Measurements from ENCODE around the gene ZNF112. TPM values are rescaled to one million over a fixed set of nuclear protein-coding genes. Genes with fewer than 3 reads are reported as not detected.

The ZNF112 gene
- total RNA-seq, 4 donors from 2014 or later = 2.6 to 9.1 (median 6.3) TPM

- Histone ChIP-seq H3K36me3 (no peaks in the 10 kb centered on the region), H3K27ac (no peak overlapping the region), H3K9me3 (peaks cover 0 to 45% (median 0%) of the 10 kb centered on the region in 4 donors), H3K4me3 (no peak overlapping the region), H3K27me3 (no peaks in the 10 kb centered on the region), H3K4me1 (no peaks in the 10 kb centered on the region)
- no peak for TF ChIP-seq POLR2A (IDR thresholded peaks at IDR 0.05)
- TF ChIP-seq CTCF (IDR thresholded peaks at IDR 0.05) = no peak
- DNase-seq = no peak
Observed at GRCh38 chr19:44280916-44281315, 75.6 kb downstream of the ZNF112 start.

- Histone ChIP-seq H3K27ac (no peak overlapping the region), H3K27me3 (no peaks in the 10 kb centered on the region), H3K4me1 (no peaks in the 10 kb centered on the region), H3K36me3 (peaks cover 0 to 7% (median 0%) of the 10 kb centered on the region in 3 donors), H3K4me3 (no peak overlapping the region), H3K9me3 (peaks cover 0 to 48% (median 2%) of the 10 kb centered on the region in 4 donors)
- TF ChIP-seq POLR2A (IDR thresholded peaks at IDR 0.05) (no peak), CTCF (IDR thresholded peaks at IDR 0.05) (no peak)
- DNase-seq = no peak
Observed at GRCh38 chr19:44278181-44278690, 78.2 kb downstream of the ZNF112 start.

DNA sequence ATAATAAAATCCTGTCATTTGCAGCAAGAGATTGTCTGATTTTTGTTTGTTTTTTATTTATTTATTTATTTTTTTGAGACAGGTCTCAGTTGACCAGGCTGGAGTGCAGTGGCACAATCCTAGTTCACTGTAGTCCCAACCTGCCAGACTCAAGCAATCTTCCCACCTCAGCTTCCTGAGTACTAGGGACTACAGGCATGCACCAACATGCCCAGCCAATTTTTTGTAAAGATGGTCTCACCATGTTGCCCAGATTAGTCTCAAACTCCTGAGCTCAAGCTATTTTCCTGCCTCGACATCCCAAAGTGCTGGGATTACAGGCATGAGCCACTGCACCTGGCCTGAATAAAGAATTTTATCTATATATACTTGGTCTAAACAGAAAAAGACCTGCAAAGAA is 79.1 kb downstream of the ZNF112 start:
- H3K36me3 ChIP-seq = peaks cover 0 to 7% (median 0%) of the 10 kb centered on the region in 3 donors
- H3K4me1 ChIP-seq = no peaks in the 10 kb centered on the region
- H3K27me3 ChIP-seq = no peaks in the 10 kb centered on the region
- H3K27ac ChIP-seq = no peak overlapping the region
- no peak overlapping the region for H3K4me3 ChIP-seq
- TF ChIP-seq CTCF (IDR thresholded peaks at IDR 0.05) (no peak), POLR2A (IDR thresholded peaks at IDR 0.05) (no peak)
- DNase-seq = no peak
- H3K9me3 ChIP-seq = peaks cover 0 to 57% (median 2%) of the 10 kb centered on the region in 4 donors

Small RNA genes within 50 kb of the gene (small RNA-seq; reads per million reads assigned to genes)
- gene NDUFA3P1 = 0 reads per million in 2 donors

Other genes starting within 250 kb of the ZNF112 start
- 10 to 100 TPM in 1 of 4 donors, 1 to 10 TPM in 3; 3.3 to 14.0 (median 5.1) TPM for gene ZNF225, start 243.3 kb downstream of the ZNF112 start, total RNA-seq
- gene ZNF234, start 215.1 kb downstream of the ZNF112 start, total RNA-seq = 10 to 100 TPM in 2 of 4 donors, 1 to 10 TPM in 2; 4.2 to 14.9 (median 10.3) TPM
- gene ZNF226, start 191.6 kb downstream of the ZNF112 start, total RNA-seq = 10 to 100 TPM; 21.3 to 25.6 (median 23.2) TPM
- gene ZNF227, start 144.1 kb downstream of the ZNF112 start, total RNA-seq = 10 to 100 TPM in 3 of 4 donors, 1 to 10 TPM in 1; 9.9 to 18.2 (median 14.2) TPM
- gene ZNF233, start 96.8 kb downstream of the ZNF112 start, total RNA-seq = 1 to 10 TPM; 1.2 to 2.5 (median 1.6) TPM
- gene ZNF235, start 51.7 kb downstream of the ZNF112 start, total RNA-seq = 10 to 100 TPM in 1 of 4 donors, 1 to 10 TPM in 3; 7.4 to 11.0 (median 9.3) TPM
- gene ZNF285, start 44.9 kb upstream of the ZNF112 start, total RNA-seq = 1 to 10 TPM in 1 of 4 donors, under 1 TPM in 2, not detected in 1; 0.18 to 5.6 (median 0.47) TPM
- 1 to 10 TPM in 1 of 4 donors, under 1 TPM in 3; 0.53 to 3.8 (median 0.68) TPM for gene ZNF229, start 91.8 kb upstream of the ZNF112 start, total RNA-seq
- 10 to 100 TPM in 3 of 4 donors, 1 to 10 TPM in 1; 7.8 to 28.1 (median 15.1) TPM for gene ZNF180, start 143.8 kb upstream of the ZNF112 start, total RNA-seq
- 100 to 1,000 TPM in 3 of 4 donors, 1 to 10 TPM in 1; 5.0 to 490 (median 163) TPM for gene CEACAM20, start 173.0 kb upstream of the ZNF112 start, total RNA-seq